ENCODE results near the gene KYNU.

GRCh38 chr2:142961202-142961601 is 83.7 kb downstream of the KYNU start:
- TF ChIP-seq CTCF (IDR thresholded peaks at IDR 0.05) (no peak), POLR2A (IDR thresholded peaks at IDR 0.05) (no peak)
